Vagina (tissue), 2 donors: Measurements from ENCODE around the gene SCCPDH.

Experiments used
- POLR2A ChIP-seq, 2 donors: fragments of 450-650 bp; IDR thresholded peaks; one replicate each; pipeline ENCODE4 v1.6.1; 2017; ENCODE audit warnings: antibody characterized with exemption in 2 of 2, mild to moderate bottlenecking in 2 of 2, moderate library complexity in 2 of 2
- POLR2AphosphoS5 ChIP-seq, 2 donors: sonication (generic); formaldehyde crosslinking; IDR thresholded peaks; one replicate each; pipeline ENCODE4 v1.9.0; 2017; ENCODE audit warnings: antibody characterized with exemption in 2 of 2, mild to moderate bottlenecking in 2 of 2, low read depth in 1 of 2; ENCODE audit not compliant: insufficient read depth in 1 of 2
- TF ChIP-seq, protein P1 (sequence below), 3 experiments: fragments of 450-650 bp in 2 of 3; fragments of 200-600 bp in 1 of 3; sonication (generic) in 1 of 3; IDR thresholded peaks; one replicate each; pipeline ENCODE4 v1.5.1; 2017 to 2019; ENCODE audit warnings: antibody characterized with exemption in 3 of 3, mild to moderate bottlenecking in 2 of 3, moderate library complexity in 2 of 3

DNA sequence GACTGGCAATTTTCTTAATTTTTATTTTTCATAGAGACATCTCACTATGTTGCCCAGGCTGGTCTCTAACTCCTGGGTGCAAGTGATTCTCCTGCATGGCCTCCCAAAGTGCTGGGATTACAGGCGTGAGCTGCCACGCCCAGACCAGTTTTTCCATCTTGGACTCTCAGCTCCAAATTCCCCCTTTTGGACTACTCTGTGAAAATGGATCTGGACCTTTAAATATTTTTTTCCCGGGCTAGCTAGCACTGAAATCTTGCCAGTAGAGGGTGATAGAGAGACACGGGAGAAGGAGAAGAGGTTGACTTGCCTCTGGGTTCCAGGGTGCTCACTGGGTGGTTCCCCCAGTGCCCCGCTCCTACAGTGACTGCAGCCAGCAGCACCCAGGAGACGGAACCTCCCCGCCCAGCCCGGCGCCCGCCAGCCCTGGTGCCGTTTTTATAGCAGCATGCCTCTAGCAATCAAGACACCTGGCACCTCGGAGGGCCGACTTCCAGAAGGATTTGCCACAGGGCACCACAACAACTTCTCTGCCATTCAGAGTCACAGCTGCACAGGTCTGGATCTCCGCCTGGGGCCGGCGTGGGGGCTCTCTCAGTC is 34.7 kb upstream of the SCCPDH start:
- TF ChIP-seq, protein P1, sequence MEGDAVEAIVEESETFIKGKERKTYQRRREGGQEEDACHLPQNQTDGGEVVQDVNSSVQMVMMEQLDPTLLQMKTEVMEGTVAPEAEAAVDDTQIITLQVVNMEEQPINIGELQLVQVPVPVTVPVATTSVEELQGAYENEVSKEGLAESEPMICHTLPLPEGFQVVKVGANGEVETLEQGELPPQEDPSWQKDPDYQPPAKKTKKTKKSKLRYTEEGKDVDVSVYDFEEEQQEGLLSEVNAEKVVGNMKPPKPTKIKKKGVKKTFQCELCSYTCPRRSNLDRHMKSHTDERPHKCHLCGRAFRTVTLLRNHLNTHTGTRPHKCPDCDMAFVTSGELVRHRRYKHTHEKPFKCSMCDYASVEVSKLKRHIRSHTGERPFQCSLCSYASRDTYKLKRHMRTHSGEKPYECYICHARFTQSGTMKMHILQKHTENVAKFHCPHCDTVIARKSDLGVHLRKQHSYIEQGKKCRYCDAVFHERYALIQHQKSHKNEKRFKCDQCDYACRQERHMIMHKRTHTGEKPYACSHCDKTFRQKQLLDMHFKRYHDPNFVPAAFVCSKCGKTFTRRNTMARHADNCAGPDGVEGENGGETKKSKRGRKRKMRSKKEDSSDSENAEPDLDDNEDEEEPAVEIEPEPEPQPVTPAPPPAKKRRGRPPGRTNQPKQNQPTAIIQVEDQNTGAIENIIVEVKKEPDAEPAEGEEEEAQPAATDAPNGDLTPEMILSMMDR (IDR thresholded peaks at IDR 0.05): peak; percentile 26 to 75 (median 51)
- TF ChIP-seq POLR2A (IDR thresholded peaks at IDR 0.05) (no peak), POLR2AphosphoS5 (IDR thresholded peaks at IDR 0.05; ENCODE audit: insufficient read depth in 1 of 2, low read depth in 1 of 2) (peak in 1 of 2 donors; percentile 35)
